Muscle of back (tissue), 13 donors: ENCODE data around the gene MED31. TPM values are rescaled to one million over a fixed set of nuclear protein-coding genes. Genes with fewer than 3 reads are reported as not detected.
A peak's percentile ranks its signal among the peaks of the same experiment; 100 is the strongest.
"Not testable (repeated sequence)": the region's sequence is repeated elsewhere in the genome, so short reads cannot be mapped to it uniquely, and the experiment has no call there.

Experiments used
- DNase-seq, 3 donors: peaks; one replicate each; pipeline versions ENCODE4 v3.0.0 to v3.0.0-alpha.2; 2013
- long read RNA-seq, 9 donors: transcript quantifications; one replicate each; lab custom pipeline, GENCODE V29; 2026
- polyA plus RNA-seq, 10 donors: library from polyadenylated mRNA; unstranded; fragments of 120-200 nt; gene quantifications; one replicate each; pipeline ENCODE4 v1.2.1, GENCODE V29; 2013; ENCODE audit not compliant: insufficient read length in 10 of 10

The MED31 gene
- 10 to 100 TPM; 12.8 to 16.8 (median 15.7) TPM for polyA plus RNA-seq
- long read RNA-seq, donor 1, transcript MED31-201 (4 exons, 1,654 nt), result major isoform, 10 of 12 reads
- long read RNA-seq, donor 1, partial matches to known transcripts, result 0 of 12 reads
- long read RNA-seq, donor 1, other reads (novel, unspliced or antisense), result 0 of 12 reads
- long read RNA-seq, donor 2, transcript MED31-201 (4 exons, 1,654 nt), result major isoform, 13 of 17 reads
- long read RNA-seq, donor 2, partial matches to known transcripts, result 0 of 17 reads
- long read RNA-seq, donor 2, other reads (novel, unspliced or antisense), result 0 of 17 reads
- long read RNA-seq, donor 3, result 0 reads
- long read RNA-seq, donor 4, transcript MED31-201 (4 exons, 1,654 nt), result major isoform, 5 of 11 reads
- long read RNA-seq, donor 4, partial matches to known transcripts, result 0 of 11 reads
- long read RNA-seq, donor 4, other reads (novel, unspliced or antisense), result 0 of 11 reads
- long read RNA-seq, donor 5, transcript MED31-201 (4 exons, 1,654 nt), result major isoform, 17 of 21 reads
- long read RNA-seq, donor 5, partial matches to known transcripts, result 0 of 21 reads
- long read RNA-seq, donor 5, other reads (novel, unspliced or antisense), result 0 of 21 reads
- long read RNA-seq, donor 6, transcript MED31-201 (4 exons, 1,654 nt), result major isoform, 14 of 17 reads
- long read RNA-seq, donor 6, partial matches to known transcripts, result 0 of 17 reads
- long read RNA-seq, donor 6, other reads (novel, unspliced or antisense), result 0 of 17 reads
- long read RNA-seq, donor 7, partial matches to known transcripts, result 0 of 3 reads
- long read RNA-seq, donor 7, other reads (novel, unspliced or antisense), result 0 of 3 reads
- long read RNA-seq, donor 8, transcript MED31-201 (4 exons, 1,654 nt), result major isoform, 12 of 14 reads
- long read RNA-seq, donor 8, partial matches to known transcripts, result 0 of 14 reads
- long read RNA-seq, donor 8, other reads (novel, unspliced or antisense), result 0 of 14 reads
- long read RNA-seq, donor 9, partial matches to known transcripts, result 0 of 2 reads
- long read RNA-seq, donor 9, other reads (novel, unspliced or antisense), result 0 of 2 reads

DNA sequence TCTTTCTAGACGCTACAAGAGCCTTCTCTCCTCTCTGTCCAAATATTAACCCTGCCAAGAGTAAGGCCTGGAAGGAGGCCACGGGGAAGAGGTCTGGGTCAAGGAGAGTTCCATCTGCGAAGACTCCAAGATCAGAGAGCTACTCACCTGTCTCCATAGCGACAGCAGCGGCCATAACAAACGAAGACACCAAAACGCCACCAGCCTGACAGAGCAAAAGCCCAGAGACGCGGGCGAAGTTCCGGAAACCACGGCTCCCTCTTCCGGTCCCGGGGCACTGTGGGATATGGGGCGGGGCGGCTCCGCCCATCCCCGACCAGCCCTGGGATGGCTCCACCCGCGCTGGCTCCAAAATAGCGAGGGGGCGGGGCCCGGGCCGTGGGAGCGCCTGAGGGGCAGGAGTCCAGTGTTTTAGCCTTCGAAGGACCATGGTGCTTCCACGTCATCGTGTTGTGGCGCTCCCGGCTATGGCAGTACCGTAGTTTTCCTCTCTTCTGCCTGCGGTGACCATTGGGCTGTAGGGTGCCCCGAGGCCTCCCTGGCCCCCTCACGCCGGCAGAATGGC is at the start of gene MED31, which contains the start of gene C17orf100:
Gene MED31, minus strand, starts transcription at position 252 of the 565 bp plus-strand sequence. Its CDS starts 77 bp downstream, at position 175.
Gene C17orf100, plus strand, starts transcription at position 409 of the 565 bp plus-strand sequence. Its CDS starts 152 bp downstream, at position 561.
- DNase-seq, result peak; percentile 92 to 96 (median 92)

DNA sequence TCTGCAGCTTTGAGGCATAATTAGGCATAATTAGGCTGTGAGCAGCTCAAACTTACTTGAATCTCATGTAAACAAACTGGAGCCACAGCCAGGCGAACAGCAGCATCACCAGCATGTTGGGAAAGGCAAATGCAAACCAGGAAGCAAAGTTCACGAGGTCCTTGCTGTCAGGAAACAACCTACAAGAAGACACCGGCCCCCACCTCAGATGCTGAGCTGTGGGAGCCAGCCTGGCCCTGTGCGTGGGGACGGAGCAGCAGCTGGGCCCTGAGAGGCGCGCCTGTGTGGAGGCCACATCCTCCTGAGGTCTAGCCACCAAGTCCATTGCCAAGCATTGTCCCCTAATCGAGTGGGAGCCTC is 49.5 kb upstream of the MED31 start:
- DNase-seq, result no peak

DNA sequence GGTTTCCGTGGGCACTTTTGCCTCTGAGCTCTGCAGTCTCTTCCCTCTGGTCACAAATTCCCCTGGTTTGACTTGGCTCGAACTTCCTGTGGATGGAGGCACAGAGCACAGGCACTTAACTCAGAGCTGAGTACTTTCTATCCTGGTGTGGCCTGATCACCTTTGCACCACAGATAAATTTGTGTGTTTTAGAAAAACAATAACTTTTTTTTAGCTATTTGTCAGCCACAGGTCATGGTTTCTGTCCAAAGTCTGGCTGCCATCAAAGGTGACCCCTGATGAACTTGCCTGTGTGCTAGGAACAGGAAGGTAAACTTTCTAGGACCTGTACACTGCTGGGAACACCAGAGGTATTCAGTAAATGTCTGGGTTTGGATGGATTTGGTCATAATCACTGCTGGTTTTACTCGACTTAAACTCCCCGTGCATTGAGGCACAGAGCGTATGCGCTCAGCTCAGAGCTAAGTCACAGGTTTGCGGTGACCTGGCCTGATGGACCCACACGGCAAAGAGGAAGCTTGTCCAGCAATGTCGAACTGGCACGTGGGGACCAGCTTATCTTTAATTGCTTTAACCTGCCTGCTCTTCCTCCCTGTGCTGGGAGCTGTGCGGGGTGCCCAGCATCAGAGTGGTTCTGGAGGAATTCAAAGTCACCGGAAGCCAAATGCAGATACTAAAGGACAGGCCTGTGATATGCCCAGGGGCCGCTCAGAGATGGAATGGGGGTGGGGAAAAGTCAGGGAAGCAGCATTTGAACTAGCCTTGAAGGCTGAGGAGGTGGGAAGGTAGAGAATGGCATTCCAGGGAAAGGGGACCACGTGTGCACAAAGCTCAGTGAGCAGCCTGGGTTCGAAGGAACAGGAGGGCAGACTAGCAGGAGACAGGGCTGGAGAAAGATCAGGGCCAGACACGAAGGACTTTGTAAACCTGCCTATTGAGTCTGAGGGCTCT is 48.9 kb upstream of the MED31 start:
- DNase-seq, result no peak

DNA sequence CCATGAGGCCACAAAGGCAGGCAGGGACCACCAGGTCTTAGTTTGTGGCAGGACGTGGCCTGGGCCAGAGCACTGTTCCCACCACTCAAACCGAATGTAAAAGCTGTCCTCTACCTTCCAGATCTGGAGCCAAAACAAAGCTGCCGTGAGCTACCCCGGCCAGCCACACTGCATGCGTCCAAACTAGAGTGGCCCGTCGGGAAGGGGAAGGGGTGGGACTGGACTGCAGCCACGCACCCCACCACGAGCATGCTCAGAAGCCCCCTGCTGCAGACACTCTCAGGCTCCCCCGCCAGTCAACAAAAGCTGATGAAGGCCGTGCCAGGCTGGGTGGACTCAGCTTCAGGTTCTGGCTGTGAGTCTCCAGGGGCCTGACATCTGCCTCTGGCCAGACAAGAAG is 46.6 kb upstream of the MED31 start:
- DNase-seq, result no peak

DNA sequence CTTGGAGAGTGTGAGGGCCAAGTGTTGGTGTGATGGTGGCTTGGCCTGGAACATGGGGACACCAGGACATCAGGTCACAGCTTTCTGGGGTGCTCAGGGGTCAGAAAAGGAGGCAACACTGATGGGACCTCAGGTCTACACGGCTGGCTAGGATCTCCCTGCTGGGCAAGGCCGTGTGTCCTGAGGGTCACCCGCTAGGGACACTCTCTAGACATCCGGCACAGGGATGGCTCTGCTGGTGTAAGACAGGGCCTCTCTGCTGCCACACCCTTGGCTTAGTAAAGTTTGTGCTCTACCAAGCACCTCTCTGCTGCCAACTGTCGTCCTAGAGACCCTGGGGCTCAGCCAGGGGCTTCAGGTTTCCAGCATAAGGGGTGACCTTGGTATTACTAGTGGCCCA is 45.5 kb upstream of the MED31 start:
- no peak for DNase-seq

DNA sequence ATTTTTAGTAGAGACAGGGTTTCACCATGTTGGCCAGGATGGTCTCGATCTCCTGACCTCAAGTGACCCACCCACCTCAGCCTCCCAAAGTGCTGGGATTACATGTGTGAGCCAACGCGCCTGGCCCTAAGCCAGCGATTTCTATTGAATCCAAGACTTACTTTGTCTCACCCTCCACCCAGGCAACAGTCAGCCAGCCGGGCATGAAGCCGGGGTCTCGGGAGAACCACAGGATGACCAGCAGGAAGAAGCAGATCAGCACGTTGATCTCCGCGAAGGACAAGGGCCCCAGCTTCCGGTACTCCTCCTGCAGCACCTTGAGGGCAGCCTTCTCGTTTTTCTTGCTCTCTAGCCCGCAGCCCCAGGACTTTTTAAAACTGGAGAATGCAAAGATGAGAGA is 44.2 kb upstream of the MED31 start:
- no peak for DNase-seq

DNA sequence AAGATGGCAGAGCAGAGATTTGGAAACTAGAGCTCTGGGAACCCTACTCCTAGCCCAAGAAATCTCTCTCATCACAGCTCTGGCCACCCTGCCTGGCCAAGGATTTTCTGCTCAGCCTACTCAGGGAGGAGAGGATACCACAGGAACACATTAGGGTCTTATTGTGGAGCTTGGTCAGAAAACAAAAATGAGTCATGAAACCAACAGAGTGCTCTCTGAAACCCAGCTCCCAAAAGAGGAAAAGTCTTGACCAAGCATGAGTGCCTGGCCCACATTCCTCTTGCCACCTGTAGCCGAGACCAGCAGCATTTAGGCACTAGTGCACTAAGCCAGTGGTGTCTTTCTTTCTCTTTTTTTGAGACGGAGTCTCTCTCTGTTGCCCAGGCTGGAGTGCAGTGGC is 43.6 kb upstream of the MED31 start:
- no peak for DNase-seq

DNA sequence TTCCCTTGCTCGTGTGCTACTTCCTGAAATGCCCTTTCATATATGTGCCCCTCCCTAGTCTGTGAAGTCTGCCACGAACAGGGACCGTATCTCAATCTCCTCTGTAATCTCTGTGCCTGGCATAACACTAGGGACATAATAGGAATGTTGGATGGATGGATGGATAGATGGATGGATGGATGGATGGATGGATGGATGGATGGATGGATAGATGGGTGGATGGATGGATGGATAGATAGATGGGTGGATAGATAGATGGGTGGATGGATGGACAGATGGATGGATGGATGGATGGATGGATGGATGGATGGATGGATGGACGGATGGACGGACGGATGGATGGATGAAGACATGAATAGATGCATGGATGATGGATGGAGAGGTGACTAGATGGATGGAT is 40.6 kb upstream of the MED31 start:
- DNase-seq, result not testable (repeated sequence)

DNA sequence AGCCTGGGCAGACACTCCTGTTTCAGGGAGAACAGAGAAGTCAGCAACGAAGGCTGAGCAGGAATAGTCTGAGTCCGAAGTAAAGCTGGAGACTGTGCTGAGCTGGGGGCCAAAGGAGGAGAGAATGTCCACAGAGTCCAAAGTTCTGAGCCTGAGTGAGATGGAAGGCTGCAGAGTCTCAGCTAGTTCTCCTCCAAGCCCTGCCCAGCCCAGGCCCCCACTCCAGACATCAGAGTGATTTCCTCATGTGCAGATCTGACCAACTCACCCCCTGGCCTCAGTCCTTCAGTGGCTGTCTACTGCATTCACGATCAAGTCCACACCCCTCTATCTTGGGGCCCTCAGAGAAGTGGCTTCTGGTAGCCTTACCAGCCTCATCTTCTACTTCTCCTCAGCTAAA is 40.1 kb upstream of the MED31 start:
- DNase-seq, result no peak

DNA sequence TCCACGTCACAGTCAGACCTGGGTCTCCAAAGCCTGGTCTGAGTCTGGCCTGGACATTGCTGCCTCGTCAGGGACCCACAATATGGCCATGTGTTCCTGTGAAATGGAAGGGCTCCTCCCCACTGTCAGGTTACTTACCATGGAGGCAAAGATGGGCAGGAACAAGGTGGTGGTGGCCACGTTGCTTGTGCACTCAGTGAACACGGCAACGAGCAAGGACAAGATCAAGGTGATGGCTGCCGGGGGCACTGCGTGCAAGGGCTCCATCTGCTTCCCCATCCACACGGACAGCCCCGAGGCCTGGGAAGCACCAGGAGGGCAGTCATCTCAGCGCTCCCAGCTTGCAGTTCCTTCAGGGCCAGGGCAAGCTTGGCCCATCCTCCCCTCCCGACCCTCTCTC is 39.2 kb upstream of the MED31 start:
- DNase-seq, result no peak

DNA sequence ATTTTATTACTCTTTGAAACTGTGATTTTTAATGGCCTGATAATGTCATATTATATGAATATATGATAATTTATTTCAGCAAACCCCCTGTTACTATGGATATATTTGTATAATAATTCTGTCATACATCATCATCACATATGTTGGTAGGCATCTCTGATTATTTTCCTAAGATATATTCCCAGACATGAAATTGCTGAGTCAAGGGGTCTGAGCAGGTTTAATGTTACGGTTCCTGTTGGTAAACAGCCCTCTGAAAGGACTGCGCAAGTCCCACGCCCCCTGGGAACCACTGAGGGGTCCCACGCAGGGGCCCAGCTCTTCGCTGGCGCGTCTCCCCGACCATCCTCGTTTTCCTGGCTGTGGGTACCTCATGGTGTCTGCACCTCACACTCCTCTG is 37.5 kb upstream of the MED31 start:
- DNase-seq, result no peak

DNA sequence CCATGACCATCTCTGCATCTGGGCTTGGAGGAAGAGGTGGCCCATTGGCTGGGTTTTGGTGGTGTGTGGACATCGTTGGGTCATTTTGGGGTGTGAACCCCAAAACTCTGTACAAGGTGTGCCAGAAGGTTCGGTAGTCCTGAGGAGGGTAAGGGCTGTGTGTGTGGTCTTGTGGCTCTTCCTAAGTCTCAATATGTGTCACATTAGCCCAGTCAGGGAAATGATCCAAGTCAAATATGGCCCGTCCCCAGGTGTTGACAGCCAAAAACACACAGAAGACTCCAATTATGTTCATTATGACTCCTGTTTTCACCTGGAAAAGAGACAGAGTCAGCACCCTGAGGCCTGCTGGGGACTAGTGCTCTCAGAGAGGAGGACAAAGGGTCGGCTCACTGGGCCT is 34.6 kb upstream of the MED31 start:
- DNase-seq, result no peak

DNA sequence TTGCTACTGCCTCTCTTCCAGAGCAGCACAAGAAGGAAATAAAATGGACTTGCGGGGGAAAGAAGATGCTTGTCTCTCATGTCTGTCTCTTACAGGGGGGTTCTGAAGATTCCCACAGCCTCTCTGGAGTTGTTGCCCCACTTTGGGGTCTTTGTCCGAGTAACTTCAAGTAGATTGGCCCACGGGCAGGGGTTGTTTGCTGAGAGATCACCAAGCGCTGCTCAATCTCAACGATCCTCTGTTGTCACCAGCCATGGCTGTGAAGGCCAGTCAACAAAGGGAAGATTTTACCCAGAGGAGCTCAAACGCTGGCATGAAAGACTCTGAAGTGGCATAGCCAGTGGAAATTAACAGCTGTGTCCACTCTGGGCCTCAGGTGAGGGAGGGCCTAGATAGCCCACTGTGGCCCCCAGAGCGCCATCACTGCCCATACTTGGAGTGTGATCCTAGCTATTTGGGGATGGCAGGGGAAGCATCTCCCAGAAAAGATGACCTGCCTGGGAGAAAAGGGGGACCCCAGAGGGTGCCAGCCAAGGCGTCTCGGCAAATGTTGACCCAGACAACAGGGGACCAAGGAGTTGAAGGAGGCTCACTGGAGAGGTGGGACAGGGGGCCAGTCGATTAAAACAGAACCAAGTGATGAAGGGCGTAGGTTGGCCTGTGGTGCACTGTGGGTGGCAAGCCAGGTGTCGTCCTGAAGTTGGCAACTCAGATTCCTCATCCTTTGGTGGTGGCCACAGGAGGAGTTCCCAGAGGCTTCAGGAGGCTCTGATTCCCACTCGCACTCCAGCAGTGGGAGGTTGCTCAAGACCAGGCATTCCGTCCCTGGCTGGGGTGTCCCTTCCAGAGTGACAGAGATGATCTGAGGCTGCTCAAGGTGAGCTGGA is 33.7 kb upstream of the MED31 start:
- no peak for DNase-seq

DNA sequence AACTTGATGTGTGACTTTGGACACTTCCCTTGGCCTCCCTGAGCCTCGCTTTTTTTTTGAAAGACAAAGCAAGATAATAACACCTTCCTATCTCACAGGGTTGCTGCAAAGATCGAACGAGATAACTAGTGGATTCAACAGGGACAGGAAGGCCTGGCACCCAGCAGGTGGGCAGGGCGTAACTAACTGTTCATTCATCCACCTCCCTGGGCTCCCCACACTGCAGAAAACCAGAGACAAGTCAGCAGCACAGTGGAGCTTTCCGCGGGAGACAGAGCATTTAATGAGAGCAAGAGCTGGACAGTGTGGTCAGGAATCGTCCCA is 33.0 kb upstream of the MED31 start:
- no peak for DNase-seq

DNA sequence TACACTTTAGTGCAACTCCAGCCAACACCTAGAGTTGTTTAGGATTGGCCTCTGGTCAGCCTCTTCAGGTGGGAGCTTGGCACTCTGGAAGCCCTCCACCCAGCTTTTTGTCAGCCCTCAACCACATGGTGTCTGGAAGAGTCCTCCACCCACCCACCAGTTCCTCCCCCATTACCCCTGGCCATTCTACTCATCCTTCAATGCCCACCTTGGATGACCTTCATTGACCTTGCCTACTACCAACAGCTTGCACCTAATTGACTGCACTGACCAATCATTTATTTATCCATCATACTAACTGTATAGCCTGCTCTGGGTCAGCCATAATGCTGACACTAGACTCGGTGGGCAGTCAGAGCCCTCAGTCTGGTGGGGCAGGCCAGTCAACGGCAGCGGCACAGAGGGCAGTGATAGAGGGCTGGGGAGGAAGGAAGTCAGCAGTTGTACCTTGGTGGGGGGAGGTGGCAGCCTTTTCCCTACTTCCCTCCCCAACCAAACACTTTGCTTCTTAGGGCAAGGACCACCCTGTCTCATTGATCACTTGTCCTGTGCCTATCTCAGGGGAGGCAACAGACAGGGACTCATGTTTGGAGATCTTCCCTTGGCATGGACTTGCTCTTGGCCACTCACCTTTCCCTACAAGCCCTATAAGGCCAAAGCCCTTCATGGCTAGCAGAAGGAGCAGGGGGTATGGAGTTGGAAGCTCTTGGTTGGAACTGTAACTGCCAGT is 32.5 kb upstream of the MED31 start:
- DNase-seq, result no peak

DNA sequence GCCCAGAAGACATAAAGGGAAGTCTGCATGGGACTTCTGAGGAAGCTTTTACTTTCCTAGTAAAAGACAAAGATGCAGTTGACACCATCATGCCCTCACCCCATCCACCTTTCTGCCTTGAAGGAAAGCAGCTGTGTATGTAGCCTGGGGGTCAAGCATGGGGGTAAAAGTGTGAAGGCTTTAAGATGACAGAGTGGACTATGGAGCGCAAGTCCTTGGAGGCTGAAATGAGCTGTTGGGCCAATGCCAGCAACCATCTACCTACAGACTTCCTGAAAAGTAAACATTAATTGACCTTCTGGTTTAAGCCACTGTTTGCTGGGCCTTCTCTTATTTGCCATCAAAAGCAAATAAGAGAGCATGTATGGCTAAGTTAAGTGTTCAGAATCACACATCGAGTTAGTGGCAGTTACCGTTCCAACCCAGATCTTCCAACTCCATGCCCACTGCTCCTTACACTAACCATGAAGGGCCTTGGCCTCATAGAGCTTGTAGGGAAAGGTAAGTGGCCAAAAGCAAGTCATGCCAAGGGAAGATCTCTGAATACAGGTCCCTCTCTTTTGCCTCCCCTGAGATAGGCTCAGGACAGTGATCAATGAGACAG is 31.8 kb upstream of the MED31 start:
- no peak for DNase-seq

DNA sequence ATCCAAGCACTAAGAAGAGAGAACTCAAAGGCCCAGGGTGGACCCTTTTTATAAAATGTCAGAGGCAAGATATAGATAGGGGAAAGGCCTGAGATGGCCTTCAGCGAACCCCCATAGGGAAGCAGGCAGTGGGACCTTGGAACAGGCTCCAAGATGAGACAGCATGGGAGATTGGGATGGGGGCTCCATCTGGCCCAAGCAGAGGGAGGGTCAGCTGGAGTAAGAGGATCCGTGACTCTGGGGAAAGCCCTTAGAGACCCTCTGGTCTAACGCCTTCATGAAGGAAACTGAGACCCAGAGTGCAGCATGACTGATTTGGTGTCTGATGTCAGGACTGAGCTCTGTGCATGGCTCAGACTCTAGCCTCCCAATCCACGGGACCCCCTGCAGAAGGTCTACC is 30.9 kb upstream of the MED31 start:
- DNase-seq, result no peak

DNA sequence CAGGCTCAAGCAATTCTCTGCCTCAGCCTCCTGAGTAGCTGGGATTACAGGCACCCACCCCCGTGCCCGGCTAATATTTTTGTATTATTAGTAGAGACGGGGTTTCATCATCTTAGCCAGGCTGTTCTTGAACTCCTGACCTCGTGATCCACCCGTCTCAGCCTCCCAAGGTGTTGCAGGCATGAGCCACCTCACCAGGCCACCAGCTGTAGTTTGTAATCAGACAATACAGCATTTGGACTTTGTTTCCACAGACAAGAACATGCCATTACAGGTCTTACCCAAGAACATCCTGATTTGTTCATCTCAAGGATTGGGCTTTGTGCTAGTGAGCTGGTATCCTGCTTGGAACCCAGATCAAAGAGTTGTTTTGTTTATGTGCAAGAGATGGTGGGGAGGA is 30.3 kb upstream of the MED31 start:
- no peak for DNase-seq

DNA sequence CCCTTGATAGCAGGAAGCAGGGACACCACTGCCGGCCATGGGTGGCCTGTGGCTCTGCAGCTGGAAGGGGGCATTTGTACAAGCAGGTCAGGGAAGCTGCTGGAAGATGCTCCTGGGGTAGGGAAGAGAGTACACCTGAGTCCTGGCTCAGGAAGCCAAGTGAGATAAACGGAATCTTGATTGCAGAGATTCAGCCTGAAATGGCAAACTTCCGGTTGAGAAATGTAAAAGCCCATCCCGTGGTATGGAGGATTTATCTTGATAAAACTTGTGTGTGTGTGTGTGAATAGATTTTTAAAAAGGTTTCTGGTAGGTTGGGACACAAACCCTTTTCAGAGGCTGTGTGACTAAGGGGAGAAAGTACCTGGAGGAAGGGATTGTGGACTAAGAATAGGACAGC is 29.8 kb upstream of the MED31 start:
- DNase-seq, result no peak
